NT2/D1 (cell line): ENCODE data around the gene CYP2W1.
A peak's percentile ranks its signal among the peaks of the same experiment; 100 is the strongest.

Source experiments
- DNase-seq: peaks from one replicate; pipeline ENCODE4 v3.0.0-alpha.2; 2011; ENCODE audit warnings: low read depth, low spot score
- H3K27me3 ChIP-seq: 2 replicates; pipeline ENCODE4 v1.6.0; 2011; ENCODE audit warnings: mild to moderate bottlenecking; ENCODE audit not compliant: insufficient read length, insufficient read depth
- H3K36me3 ChIP-seq: 2 replicates; pipeline ENCODE4 v1.6.1; 2011; ENCODE audit warnings: mild to moderate bottlenecking, low read length, mixed read lengths; ENCODE audit not compliant: insufficient read depth, insufficient read length
- H3K4me1 ChIP-seq: 2 replicates; pipeline ENCODE4 v1.5.1; 2011; ENCODE audit not compliant: insufficient read depth, insufficient read length
- H3K4me3 ChIP-seq: 2 replicates; pipeline ENCODE4 v1.5.1; 2011; ENCODE audit warnings: low read depth; ENCODE audit not compliant: insufficient read length
- H3K9ac ChIP-seq: 2 replicates; pipeline ENCODE4 v1.6.0; 2011; ENCODE audit warnings: low read depth; ENCODE audit not compliant: insufficient read length
- H3K9me3 ChIP-seq: 2 replicates; pipeline ENCODE4 v1.5.1; 2011; ENCODE audit warnings: mild to moderate bottlenecking, low read length; ENCODE audit not compliant: insufficient read depth
- SUZ12 ChIP-seq: IDR thresholded peaks from 2 replicates; pipeline ENCODE4 v1.6.1; 2011; ENCODE audit not compliant: insufficient read length, insufficient read depth; ENCODE audit errors: extremely low read depth
- YY1 ChIP-seq: IDR thresholded peaks from 2 replicates; pipeline ENCODE4 v1.6.1; 2011; ENCODE audit not compliant: insufficient read length, insufficient read depth
- ZNF274 ChIP-seq: IDR thresholded peaks from 2 replicates; pipeline ENCODE4 v1.6.1; 2011; ENCODE audit warnings: mild to moderate bottlenecking, low read depth, low read length

CYP2W1 gene

GRCh38 chr7:983004-983615, at the start of gene CYP2W1:
Gene CYP2W1, plus strand, starts transcription at chr7:983181. Its CDS starts 31 bp downstream, at chr7:983212.
- no peak within 1 kb of the TSS for H3K4me3 ChIP-seq
- no peaks in the 10 kb centered on the region for H3K27me3 ChIP-seq
- H3K9ac ChIP-seq: peak within 1 kb of the TSS; percentile 42
- TF ChIP-seq ZNF274 (no peak), SUZ12 (no peak), YY1 (no peak)
- no peaks in the 10 kb centered on the region for H3K9me3 ChIP-seq
- DNase-seq: no peak
- no peaks in the 10 kb centered on the region for H3K36me3 ChIP-seq
- H3K4me1 ChIP-seq: peaks cover 26% of the 10 kb centered on the region

- TF ChIP-seq ZNF274 (no peak), SUZ12 (no peak), YY1 (no peak)
- no peak overlapping the region for H3K9ac ChIP-seq
- H3K9me3 ChIP-seq: no peaks in the 10 kb centered on the region
- no peak overlapping the region for H3K4me3 ChIP-seq
- H3K4me1 ChIP-seq: peaks cover 19% of the 10 kb centered on the region
- no peak for DNase-seq
- no peaks in the 10 kb centered on the region for H3K36me3 ChIP-seq
- no peaks in the 10 kb centered on the region for H3K27me3 ChIP-seq
These were observed 48.4 kb upstream of the CYP2W1 start for GRCh38 chr7:934469-935163.

GRCh38 chr7:935164-935873, 47.7 kb upstream of the CYP2W1 start:
- Histone ChIP-seq H3K4me3 (no peak overlapping the region), H3K27me3 (peaks cover 4% of the 10 kb centered on the region), H3K4me1 (peaks cover 19% of the 10 kb centered on the region), H3K9ac (peak overlapping the region; percentile 32), H3K36me3 (no peaks in the 10 kb centered on the region), H3K9me3 (peaks cover under 1% of the 10 kb centered on the region; the same call in 1 of the 2 replicates)
- no peak for DNase-seq
- TF ChIP-seq SUZ12: no peak
- no peak for TF ChIP-seq YY1
- TF ChIP-seq ZNF274: no peak

- TF ChIP-seq YY1 (no peak), ZNF274 (no peak), SUZ12 (no peak)
- DNase-seq: no peak
- Histone ChIP-seq H3K27me3 (peaks cover 9% of the 10 kb centered on the region), H3K4me1 (peaks cover 19% of the 10 kb centered on the region), H3K4me3 (no peak overlapping the region), H3K9me3 (peaks cover 6% of the 10 kb centered on the region), H3K36me3 (no peaks in the 10 kb centered on the region), H3K9ac (peak overlapping the region; percentile 32)
These were observed 47.1 kb upstream of the CYP2W1 start for GRCh38 chr7:935874-936385.

GRCh38 chr7:936386-937054, 46.5 kb upstream of the CYP2W1 start:
- DNase-seq: no peak
- H3K4me3 ChIP-seq: no peak overlapping the region
- no peak for TF ChIP-seq ZNF274

GRCh38 chr7:937856-938484, 45.0 kb upstream of the CYP2W1 start:
- H3K4me3 ChIP-seq: no peak overlapping the region
- TF ChIP-seq YY1: no peak
- no peak for TF ChIP-seq ZNF274
- TF ChIP-seq SUZ12: no peak
- H3K9ac ChIP-seq: peak overlapping the region; percentile 44
- H3K4me1 ChIP-seq: peaks cover 13% of the 10 kb centered on the region
- H3K9me3 ChIP-seq: peaks cover 16% of the 10 kb centered on the region
- no peaks in the 10 kb centered on the region for H3K36me3 ChIP-seq
- no peak for DNase-seq
- peaks cover 25% of the 10 kb centered on the region for H3K27me3 ChIP-seq

More at GRCh38 chr7:936386-937054, 46.5 kb upstream of the CYP2W1 start:
- no peak overlapping the region for H3K9ac ChIP-seq
- peaks cover 19% of the 10 kb centered on the region for H3K4me1 ChIP-seq
- H3K36me3 ChIP-seq: no peaks in the 10 kb centered on the region
- peaks cover 15% of the 10 kb centered on the region for H3K27me3 ChIP-seq
- peaks cover 12% of the 10 kb centered on the region for H3K9me3 ChIP-seq
